ENCODE data around the gene ANKRD27.
A peak's percentile ranks its signal among the peaks of the same experiment; 100 is the strongest.
"Not testable (repeated sequence)": the region's sequence is repeated elsewhere in the genome, so short reads cannot be mapped to it uniquely, and the experiment has no call there.

Gene ANKRD27

GRCh38 chr19:32598022-32598421 is 77.0 kb downstream of the ANKRD27 start:
- FAIRE-seq, result no peak

GRCh38 chr19:32595491-32595890 is 79.5 kb downstream of the ANKRD27 start:
- no peak for FAIRE-seq

- no peak for FAIRE-seq
These were observed 81.0 kb downstream of the ANKRD27 start for GRCh38 chr19:32594021-32594420.

- FAIRE-seq, result not testable (repeated sequence)
These were observed 87.1 kb downstream of the ANKRD27 start for GRCh38 chr19:32587747-32588504.

- FAIRE-seq, result no peak
These were observed 93.2 kb downstream of the ANKRD27 start for GRCh38 chr19:32581705-32582179.

- FAIRE-seq, result no peak
These were observed 93.9 kb downstream of the ANKRD27 start, which contains the start of gene PDCD5 for GRCh38 chr19:32580901-32581704. Gene PDCD5 (plus strand): TSS chr19:32581190. CDS start chr19:32581262, 72 bp downstream.

GRCh38 chr19:32580353-32580900 is 94.6 kb downstream of the ANKRD27 start:
- no peak for FAIRE-seq

- FAIRE-seq, result no peak
These were observed 98.2 kb downstream of the ANKRD27 start for GRCh38 chr19:32576790-32577189.

GRCh38 chr19:32573492-32573794 is 101.5 kb downstream of the ANKRD27 start:
- FAIRE-seq, result no peak

GRCh38 chr19:32572700-32573491 is 102.1 kb downstream of the ANKRD27 start:
- not testable (repeated sequence) for FAIRE-seq

GRCh38 chr19:32571471-32572075 is 103.4 kb downstream of the ANKRD27 start:
- FAIRE-seq, result not testable (repeated sequence)

- FAIRE-seq, result peak; percentile 67
These were observed 104.7 kb downstream of the ANKRD27 start for GRCh38 chr19:32570081-32570785.

GRCh38 chr19:32567486-32567885 is 107.5 kb downstream of the ANKRD27 start:
- no peak for FAIRE-seq

GRCh38 chr19:32566246-32566830 is 108.6 kb downstream of the ANKRD27 start:
- no peak for FAIRE-seq

- FAIRE-seq, result no peak
These were observed 111.2 kb downstream of the ANKRD27 start for GRCh38 chr19:32563761-32564160.

- FAIRE-seq, result no peak
These were observed 116.3 kb downstream of the ANKRD27 start for GRCh38 chr19:32558607-32559228.

GRCh38 chr19:32555786-32556185 is 119.2 kb downstream of the ANKRD27 start:
- no peak for FAIRE-seq

- FAIRE-seq, result no peak
These were observed 124.3 kb downstream of the ANKRD27 start for GRCh38 chr19:32550666-32551065.
